Raji (cell line): ENCODE results near the gene TMEM205.

ENCODE experiments used
- POLR2A ChIP-seq: IDR thresholded peaks from 2 replicates; pipeline ENCODE4 v1.6.1; 2011; ENCODE audit warnings: low read depth, low read length, control low read depth; ENCODE audit not compliant: insufficient read depth

The TMEM205 gene

DNA sequence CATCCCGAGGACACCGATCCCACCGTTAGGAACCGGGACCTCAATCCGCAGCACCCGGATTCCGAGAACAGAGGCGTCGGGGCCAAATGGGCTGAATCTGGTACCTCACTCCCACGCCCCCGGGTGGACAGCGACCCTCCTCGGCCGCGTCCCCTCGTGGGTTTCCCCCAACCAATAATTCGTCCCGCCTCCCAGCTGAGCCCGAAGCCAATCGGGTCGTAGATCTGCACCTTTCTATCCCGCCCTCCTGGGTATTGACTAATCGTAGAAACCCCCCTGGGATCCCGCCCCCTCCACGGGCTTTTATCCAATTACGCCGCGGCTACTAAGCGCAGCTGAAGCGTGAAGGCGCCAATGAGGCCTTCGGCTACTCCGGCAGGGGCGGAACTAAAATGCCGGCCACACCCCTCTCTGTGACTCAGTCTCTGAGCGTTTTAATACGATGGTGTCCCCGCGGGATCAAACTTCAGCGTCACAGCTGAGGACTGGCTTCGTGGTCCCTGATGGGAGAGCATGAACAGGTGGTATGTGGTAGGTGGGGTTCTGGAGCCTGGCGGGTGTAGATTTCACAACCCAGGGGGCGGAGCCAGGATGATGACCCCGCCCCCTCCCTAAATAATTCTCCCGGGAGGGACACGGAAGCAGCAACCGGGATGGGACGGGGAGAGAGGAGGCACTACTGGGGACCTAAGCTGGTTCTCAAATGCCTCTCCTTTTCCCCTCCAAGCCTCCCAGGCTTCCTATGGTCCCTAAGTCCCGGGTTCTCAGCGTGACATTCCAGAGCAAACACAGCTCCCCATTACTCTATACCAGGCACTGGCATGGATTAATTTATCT, at the start of gene TMEM205, which contains the start of gene CCDC159:
Gene TMEM205, minus strand, starts transcription at position 165 of the 837 bp plus-strand sequence. CDS start 649 bp downstream, outside the sequence.
Gene CCDC159, plus strand, starts transcription at position 416 of the 837 bp plus-strand sequence. Its CDS starts 88 bp downstream, at position 504.
- peak; percentile 70 for TF ChIP-seq POLR2A

DNA sequence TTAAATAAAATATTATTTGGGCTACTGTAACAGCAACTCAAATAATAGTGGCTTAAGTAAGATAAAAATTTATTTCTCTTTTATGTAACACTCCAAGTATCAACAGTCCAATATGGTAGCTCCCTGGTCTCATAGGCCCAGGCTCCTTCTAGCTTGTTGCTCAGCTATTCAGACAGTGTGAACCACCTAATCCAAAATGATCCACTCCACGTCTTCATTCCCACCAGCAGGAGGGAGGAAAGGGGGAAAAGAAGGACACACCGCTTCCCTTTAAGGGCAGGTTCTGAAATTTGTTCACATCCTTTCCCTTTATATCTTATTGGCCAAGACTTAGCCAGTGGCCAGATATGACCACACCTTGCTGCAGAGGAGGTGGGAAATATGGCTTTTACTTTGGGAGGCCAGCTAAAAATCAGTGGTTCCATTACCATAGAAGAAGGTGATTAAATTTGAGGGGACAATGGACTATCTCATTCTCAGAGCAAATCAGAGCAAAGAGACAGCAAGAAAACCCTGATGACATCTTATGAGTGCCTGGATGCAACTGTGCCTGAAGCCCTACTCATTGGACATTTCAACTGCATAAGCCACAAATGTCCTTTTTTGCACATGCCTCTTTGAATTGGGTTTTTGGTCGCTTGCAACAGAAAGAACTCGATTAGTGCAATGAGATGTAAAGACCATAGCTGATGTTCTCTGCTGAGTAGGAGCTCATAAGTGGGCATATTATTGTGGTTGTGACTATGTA, 45.0 kb upstream of the TMEM205 start:
- no peak for TF ChIP-seq POLR2A

DNA sequence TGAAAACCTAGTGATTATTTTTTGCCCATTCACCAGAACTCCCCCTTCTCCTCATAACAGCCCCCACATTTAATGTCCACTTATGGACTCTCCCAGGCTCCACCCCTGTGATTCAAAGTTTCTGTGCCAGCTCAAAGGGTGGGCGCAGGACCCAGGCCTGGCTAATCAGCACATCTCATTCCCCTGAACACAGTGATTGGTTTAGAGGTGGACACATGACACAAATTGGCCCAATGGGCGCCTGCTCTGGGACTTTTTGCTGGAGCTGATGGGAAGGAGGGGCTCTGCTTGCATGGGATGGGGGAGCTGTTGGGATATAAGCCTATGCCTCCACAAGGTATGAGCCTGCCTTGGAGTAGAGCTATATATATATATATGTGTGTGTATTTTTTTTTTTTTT, 44.3 kb upstream of the TMEM205 start:
- no peak for TF ChIP-seq POLR2A

DNA sequence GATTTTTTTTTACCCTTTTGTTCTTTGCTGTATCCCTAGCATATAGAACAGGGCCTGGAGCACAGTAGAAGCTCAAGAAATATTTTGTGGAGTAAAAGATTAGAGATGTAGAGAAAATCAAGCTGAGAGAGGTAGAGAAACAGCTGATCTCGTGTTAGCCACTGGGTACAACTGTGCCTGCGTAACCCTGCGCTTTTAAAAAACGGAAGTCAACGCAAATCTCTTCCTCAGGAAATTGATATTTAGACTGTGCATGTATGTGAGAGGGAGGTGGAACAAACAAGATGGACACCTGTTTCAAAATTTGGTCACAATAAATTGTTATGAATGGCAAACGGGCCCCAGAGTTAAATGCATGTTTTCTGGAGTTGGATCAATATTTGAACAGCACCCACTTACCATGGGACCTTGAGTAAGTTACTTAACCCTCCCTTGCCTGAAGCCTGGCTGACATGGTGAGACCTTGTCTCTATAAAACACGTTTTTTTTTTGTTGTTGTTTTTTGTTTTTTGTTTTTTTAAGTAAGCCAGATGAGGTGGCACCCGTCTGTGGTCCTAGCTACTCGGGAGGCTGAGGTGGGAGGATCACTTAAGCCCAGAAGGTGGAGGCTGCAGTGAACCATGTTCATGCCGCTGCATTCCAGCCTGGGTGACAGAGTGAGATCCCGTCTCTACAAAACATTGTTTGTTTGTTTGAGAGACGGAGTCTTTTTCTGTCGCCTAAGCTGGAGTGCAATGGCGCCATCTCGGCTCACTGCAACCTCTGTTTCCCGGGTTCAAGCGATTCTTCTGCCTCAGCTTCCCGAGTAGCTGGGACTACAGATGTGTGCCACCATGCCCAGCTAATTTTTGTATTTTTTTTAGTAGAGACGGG, 41.3 kb upstream of the TMEM205 start:
- TF ChIP-seq POLR2A = no peak

DNA sequence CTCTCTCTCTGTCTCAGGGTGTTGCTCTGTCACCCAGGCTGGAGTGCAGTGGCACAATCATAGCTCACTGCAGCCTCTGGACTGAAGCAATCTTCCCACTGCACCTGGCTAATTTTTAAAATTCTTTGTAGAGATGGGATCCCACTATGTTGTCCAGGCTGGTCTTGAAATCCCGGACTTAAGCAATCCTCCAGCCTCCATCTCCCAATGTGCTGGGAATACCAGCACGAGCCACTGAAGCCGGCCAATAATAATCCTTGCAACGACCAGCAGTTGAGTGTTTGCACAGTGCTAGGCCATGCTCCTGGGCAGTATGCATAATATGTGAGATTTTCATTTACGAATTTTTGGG, 38.7 kb upstream of the TMEM205 start:
- no peak for TF ChIP-seq POLR2A

DNA sequence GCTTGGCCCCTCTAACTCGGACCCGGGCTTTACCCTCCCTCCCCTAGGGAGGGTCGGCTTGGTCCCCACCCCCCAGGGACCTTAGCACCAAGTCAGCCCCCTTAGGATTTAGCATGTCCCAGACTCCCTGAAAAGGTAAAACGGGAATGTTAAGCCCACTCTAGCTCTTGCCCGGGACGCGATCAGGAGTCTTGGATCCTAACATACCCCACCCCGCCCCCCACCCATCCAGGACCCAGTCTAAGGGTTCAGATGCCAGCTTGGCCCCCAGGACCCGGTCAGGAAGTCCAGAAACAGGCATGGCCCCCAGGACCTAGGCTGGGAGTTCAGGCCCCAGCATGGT, 37.6 kb upstream of the TMEM205 start:
- TF ChIP-seq POLR2A = no peak

DNA sequence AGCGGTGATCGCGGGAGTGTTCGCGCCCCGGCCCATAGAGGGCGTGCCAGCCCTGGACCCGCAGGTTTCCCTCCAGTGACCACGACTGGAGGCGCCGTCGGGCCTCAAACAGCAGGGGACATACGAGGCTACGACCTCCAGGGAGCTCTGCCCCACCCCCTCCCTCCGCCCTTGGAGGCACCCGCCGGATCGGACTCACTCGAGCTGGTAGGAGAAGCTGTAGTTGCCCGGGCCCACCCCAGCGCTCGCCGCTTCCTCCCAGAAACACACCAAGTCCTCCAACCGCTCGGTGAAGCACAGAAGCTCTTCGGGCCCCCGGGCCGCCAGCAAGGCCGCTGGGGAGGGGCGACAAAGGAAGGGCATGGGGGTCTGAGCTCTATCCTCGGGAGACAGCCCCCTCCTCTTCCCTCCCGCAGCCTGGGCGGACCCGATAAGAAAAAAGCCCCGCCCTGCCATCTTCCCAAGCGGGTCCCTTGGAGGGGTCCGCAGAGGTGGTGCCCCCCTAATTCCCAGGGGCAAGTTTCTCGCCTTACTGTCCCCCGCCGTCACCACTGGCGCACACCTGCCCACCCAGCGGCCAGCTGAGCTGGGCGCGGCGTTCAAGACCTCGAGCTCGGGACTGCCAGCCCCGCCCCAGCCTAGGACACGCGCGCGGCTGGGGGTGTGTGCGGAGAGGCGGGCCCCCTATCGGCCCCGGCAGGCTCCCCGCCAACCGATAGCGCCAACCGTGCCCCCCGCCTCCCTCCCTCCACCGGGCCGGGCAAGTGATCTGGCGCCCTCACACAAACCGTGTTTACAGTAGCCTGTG, 37.0 kb upstream of the TMEM205 start:
- no peak for TF ChIP-seq POLR2A

DNA sequence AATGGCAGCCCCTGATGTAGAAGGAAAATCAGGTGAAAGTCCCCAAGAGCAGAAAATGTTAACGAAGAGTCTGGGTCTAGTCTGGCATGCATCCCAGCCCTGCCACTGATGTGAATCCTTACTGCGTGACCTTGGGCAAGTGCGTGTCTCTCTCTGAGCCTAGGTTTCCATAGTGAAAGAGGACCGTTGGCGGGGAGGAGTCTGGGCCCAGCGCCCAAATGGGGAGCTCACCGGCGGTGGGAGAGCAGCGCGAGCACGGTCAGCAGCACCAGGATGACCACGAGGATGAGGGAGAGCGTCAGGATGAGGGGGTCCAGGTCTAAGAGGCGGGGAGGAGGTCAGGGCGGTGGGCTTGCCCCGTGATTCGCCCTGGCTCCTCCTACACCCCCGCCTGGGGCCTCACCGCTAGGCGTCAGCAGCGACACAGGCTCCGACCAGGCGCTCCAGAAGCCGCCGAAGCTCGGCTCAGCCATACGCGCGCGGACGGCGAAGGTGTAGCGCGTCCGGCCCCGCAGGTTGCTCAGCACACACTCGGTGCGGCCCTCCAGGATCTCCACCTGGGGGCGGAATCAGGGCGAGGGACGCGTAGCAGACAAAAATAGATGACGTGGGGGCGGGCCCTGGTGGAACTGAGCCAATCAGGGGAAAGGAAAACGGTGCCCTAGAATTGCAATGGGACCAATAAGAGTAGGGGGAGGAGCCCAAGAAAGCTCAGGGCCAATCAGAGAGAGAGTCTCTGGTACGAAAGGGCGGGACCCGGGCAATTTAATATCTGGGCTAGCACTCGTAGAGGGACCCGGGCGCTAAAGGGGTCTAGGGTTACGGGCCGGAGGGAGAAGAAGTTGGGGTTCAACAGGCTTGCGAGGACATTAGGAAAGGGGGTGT, 34.8 kb upstream of the TMEM205 start:
- TF ChIP-seq POLR2A = peak; percentile 85

DNA sequence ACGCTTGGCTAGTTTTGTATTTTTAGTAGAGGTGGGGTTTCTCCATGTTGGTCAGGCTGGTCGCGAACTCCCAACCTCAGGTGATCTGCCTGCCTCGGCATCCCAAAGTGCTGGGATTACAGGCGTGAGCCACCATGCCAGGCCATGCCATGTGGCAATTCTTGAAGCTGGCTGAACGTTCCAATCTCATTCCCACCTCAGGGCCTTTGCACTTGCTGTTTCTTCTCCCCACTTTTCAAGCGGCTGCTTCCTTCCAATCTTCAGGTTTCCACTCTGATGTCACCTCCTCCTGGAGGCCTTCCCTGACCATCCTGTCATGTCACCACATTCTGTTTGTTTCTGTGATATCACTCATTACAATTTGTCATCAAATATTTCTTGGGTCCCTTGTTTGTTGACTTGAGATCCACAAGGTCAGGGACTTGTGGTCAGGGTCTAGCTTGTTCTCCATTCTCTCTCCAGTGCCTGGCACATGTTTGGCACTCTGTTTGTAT, 33.8 kb upstream of the TMEM205 start:
- TF ChIP-seq POLR2A = no peak

DNA sequence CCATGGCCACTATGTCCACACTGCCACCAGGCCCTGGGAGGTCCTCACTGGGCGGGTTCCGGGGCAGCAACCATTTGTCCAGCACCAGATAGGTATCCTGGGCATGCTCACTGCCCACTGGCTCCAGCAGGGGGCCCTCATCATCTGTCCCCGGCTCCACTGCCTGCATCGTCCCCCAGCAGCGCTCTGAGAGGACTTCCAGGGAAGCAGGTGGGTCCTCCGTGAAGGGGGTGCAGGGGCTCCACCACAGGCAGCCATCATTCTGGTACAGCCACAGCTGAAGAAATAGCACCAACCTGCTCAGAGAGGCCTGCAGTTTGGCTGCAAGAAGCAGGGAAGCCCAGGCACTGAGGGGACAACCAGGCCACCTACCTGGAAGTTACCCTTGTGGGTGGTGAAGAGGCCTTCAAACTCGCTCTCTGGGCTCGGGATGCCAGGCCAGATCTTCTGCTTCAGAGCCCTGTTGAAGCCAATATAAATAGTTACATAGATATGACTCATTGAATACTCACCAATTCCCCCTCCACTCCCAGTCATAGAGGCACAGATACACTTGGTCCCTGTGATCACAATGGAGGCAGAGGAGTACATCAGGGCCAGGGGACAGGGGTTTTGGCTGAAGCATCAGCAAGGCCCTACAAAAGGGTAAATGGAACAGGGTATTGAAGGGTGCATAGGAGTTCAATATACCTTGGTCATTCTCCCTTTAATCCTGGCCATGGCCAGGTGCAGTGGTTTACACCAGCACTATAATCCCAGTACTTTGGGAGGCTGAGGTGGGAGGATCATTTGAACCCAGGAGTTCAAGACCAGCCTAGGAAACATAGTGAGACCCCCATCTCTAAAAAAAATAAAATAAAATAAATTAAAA, 32.5 kb upstream of the TMEM205 start:
- TF ChIP-seq POLR2A = peak; percentile 26; the same call in 1 of the 2 replicates

DNA sequence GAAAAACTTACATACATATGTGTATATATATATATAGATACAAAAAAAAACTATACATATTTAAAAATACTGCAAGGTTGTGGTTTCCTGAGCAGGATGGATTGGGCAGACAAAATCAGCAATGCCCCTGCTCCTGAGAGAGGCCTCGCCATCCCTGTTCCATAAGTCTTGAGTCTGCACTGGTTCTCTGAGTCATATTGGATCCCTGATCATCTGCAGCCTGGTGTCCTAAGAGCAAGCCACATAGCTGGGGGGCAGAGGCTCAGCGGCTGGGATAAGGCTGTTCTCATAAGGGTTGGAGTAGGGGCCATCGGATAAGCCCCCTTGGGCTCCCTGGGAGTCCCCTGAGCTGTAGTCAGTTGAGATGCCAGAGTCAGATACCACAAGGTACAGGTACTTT, 31.7 kb upstream of the TMEM205 start:
- no peak for TF ChIP-seq POLR2A

DNA sequence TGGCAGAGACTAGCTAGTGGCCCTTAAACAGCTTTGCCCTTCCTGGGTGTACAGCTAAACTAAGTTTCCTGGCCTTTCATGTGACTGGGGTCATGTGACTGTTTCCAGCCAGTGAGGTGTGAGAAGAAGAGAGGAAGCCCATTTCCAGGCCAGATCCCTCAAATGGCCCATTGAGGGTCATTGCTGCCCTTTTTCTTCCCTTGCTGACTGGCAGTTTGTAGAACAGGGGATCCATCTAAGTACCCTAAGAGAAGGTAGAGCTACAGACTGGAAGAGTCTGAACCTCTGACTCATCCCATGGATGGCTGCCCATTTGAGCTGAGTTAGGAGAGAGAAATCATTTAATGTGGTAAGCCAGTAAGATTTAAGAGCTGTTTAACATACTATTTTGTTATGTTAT, 31.2 kb upstream of the TMEM205 start:
- TF ChIP-seq POLR2A = peak; percentile 53
